Astrocyte (in vitro differentiated cells and primary cell): ENCODE results near the gene PLEKHN1. TPM values are rescaled to one million over a fixed set of nuclear protein-coding genes. Genes with fewer than 3 reads are reported as not detected.
A peak's percentile ranks its signal among the peaks of the same experiment; 100 is the strongest.

ENCODE experiments used
- DNase-seq: peaks from one replicate; pipeline ENCODE4 v3.0.0-alpha.2; 2010; ENCODE audit warnings: low read depth
- FAIRE-seq: peaks from 2 replicates; lab custom pipeline; 2011; peaks lifted over from hg19 to GRCh38; lab: Jason Lieb, UNC
- H2AFZ ChIP-seq: 2 replicates; pipeline ENCODE4 v1.6.0; 2012; ENCODE audit warnings: low read depth, low read length, inconsistent platforms
- H3K27ac ChIP-seq: 2 replicates; pipeline ENCODE4 v1.5.1; 2011; ENCODE audit warnings: low read depth, low read length, inconsistent platforms
- H3K27me3 ChIP-seq: 2 replicates; pipeline ENCODE4 v1.6.0; 2011; ENCODE audit warnings: low read length, inconsistent platforms; ENCODE audit not compliant: insufficient read depth
- H3K36me3 ChIP-seq: 2 replicates; pipeline ENCODE4 v1.5.1; 2011; ENCODE audit warnings: low read length, inconsistent platforms; ENCODE audit not compliant: insufficient read depth
- H3K4me1 ChIP-seq: 2 replicates; pipeline ENCODE4 v1.5.1; 2011; ENCODE audit warnings: low read length, inconsistent platforms; ENCODE audit not compliant: insufficient read depth
- H3K4me2 ChIP-seq: 2 replicates; pipeline ENCODE4 v1.6.0; 2012; ENCODE audit warnings: low read length, inconsistent platforms
- H3K4me3 ChIP-seq: 2 replicates; pipeline ENCODE4 v1.5.1; 2011; ENCODE audit warnings: low read depth, mild to moderate bottlenecking, low read length, inconsistent platforms; ENCODE audit not compliant: insufficient read depth
- H3K79me2 ChIP-seq: 2 replicates; pipeline ENCODE4 v1.6.0; 2012; ENCODE audit warnings: mild to moderate bottlenecking, low read length, inconsistent platforms; ENCODE audit not compliant: insufficient read depth
- H3K9ac ChIP-seq: 2 replicates; pipeline ENCODE4 v1.6.0; 2012; ENCODE audit warnings: mild to moderate bottlenecking, low read length, inconsistent platforms
- H3K9me3 ChIP-seq: 2 replicates; pipeline ENCODE4 v1.5.1; 2012; ENCODE audit warnings: low read depth, mild to moderate bottlenecking, low read length, inconsistent platforms; ENCODE audit not compliant: insufficient read depth
- H4K20me1 ChIP-seq: 2 replicates; pipeline ENCODE4 v1.6.0; 2012; ENCODE audit warnings: low read length, inconsistent platforms; ENCODE audit not compliant: insufficient read depth
- H3K27ac Mint-ChIP-seq: one replicate; pipeline ENCODE4 v1.8.0; 2021; ENCODE audit warnings: mild to moderate bottlenecking, mixed read lengths; ENCODE audit not compliant: unreplicated experiment
- H3K27me3 Mint-ChIP-seq: one replicate; pipeline ENCODE4 v1.8.0; 2021; ENCODE audit warnings: low read depth, mixed read lengths; ENCODE audit not compliant: unreplicated experiment
- H3K36me3 Mint-ChIP-seq: one replicate; pipeline ENCODE4 v1.8.0; 2021; ENCODE audit warnings: low read depth, mixed read lengths; ENCODE audit not compliant: unreplicated experiment
- H3K4me1 Mint-ChIP-seq: one replicate; pipeline ENCODE4 v1.8.0; 2021; ENCODE audit warnings: low read depth, mixed read lengths; ENCODE audit not compliant: unreplicated experiment
- H3K4me3 Mint-ChIP-seq: one replicate; pipeline ENCODE4 v1.8.0; 2021; ENCODE audit warnings: mild to moderate bottlenecking, moderate library complexity, mixed read lengths; ENCODE audit not compliant: unreplicated experiment
- H3K9me3 Mint-ChIP-seq: one replicate; pipeline ENCODE4 v1.8.0; 2021; ENCODE audit warnings: mild to moderate bottlenecking, mixed read lengths; ENCODE audit not compliant: unreplicated experiment
- CTCF ChIP-seq: IDR thresholded peaks from 2 replicates; pipeline ENCODE4 v1.5.1; 2011; ENCODE audit warnings: low read depth, mild to moderate bottlenecking, inconsistent platforms, low read length, moderate library complexity; ENCODE audit not compliant: insufficient read depth
- EZH2 ChIP-seq: IDR thresholded peaks from 2 replicates; pipeline ENCODE4 v1.6.1; 2012; ENCODE audit warnings: mild to moderate bottlenecking, low read length, inconsistent platforms; ENCODE audit not compliant: insufficient read depth
- total RNA-seq: library from RNA; stranded (reverse); gene quantifications from 2 replicates; pipeline ENCODE4 v1.2.1, GENCODE V29; 2021

Gene PLEKHN1
- total RNA-seq, 1 donor from 2014 or later = 2.4 TPM

- Mint-ChIP-seq H3K36me3 (peaks cover 3% of the 10 kb centered on the region), H3K4me1 (peaks cover 25% of the 10 kb centered on the region), H3K4me3 (peak overlapping the region; percentile 82), H3K27me3 (no peaks in the 10 kb centered on the region), H3K9me3 (no peaks in the 10 kb centered on the region), H3K27ac (peak overlapping the region; percentile 81)
- peaks cover 46% of the 10 kb centered on the region for H4K20me1 ChIP-seq
- DNase-seq = peak; percentile 77
- H3K4me3 ChIP-seq = peak overlapping the region; percentile 62
- H3K9ac ChIP-seq = peak overlapping the region; percentile 85
- TF ChIP-seq CTCF (no peak), EZH2 (no peak)
- peak overlapping the region; percentile 95 for H3K4me2 ChIP-seq
- H3K36me3 ChIP-seq = no peaks in the 10 kb centered on the region
- peak overlapping the region; percentile 86 for H3K27ac ChIP-seq
- H3K4me1 ChIP-seq = peaks cover 40% of the 10 kb centered on the region
- H3K9me3 ChIP-seq = no peaks in the 10 kb centered on the region
- FAIRE-seq = no peak
- H3K27me3 ChIP-seq = no peaks in the 10 kb centered on the region
- no peak overlapping the region for H2AFZ ChIP-seq
- peaks cover 59% of the 10 kb centered on the region for H3K79me2 ChIP-seq
Measured at GRCh38 chr1:1021920-1022259, 55.6 kb downstream of the PLEKHN1 start.

DNA sequence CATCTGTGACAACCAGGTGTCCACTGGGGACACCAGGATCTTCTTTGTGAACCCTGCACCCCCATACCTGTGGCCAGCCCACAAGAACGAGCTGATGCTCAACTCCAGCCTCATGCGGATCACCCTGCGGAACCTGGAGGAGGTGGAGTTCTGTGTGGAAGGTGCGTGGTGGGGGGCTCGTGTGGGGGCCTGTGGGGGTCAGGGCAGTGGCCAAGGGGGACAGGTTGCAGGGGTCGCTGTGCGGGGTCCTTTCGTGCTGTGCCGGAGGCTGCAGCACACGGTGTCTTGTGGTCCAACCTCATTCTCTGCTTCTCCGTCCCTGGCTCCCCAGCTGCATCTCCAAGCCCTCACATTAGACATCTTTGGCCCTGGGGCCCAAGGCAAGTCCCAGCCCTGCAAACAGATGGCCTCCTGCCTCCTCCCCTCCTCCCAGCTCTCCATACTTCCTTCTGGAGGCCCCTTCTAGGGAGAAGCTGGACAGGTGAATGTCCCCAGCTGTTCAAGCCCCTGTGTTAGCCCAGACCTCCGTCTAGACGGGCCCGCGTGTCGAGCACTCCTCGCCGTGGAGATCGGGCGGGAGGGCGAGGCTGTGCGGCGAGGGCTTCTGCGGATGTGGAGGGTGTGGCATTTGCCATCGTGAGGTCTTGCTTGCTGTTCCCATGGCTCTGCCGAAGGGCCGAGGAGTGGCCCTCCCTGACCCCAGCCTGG lies 56.2 kb downstream of the PLEKHN1 start:
- no peaks in the 10 kb centered on the region for H3K36me3 ChIP-seq
- Mint-ChIP-seq H3K4me3 (peak overlapping the region; percentile 82), H3K4me1 (peaks cover 22% of the 10 kb centered on the region), H3K27ac (peak overlapping the region; percentile 81), H3K9me3 (no peaks in the 10 kb centered on the region), H3K36me3 (peaks cover 5% of the 10 kb centered on the region), H3K27me3 (no peaks in the 10 kb centered on the region)
- no peak overlapping the region for H2AFZ ChIP-seq
- H3K4me2 ChIP-seq = peak overlapping the region; percentile 95
- peak overlapping the region; percentile 86 for H3K27ac ChIP-seq
- peak overlapping the region; percentile 33 for H3K9ac ChIP-seq
- no peak for TF ChIP-seq EZH2
- no peaks in the 10 kb centered on the region for H3K27me3 ChIP-seq
- FAIRE-seq (no peak), DNase-seq (no peak)
- peaks cover 65% of the 10 kb centered on the region for H3K79me2 ChIP-seq
- peak overlapping the region; percentile 62 for H3K4me3 ChIP-seq
- H3K4me1 ChIP-seq = peaks cover 40% of the 10 kb centered on the region
- no peaks in the 10 kb centered on the region for H3K9me3 ChIP-seq
- H4K20me1 ChIP-seq = peaks cover 52% of the 10 kb centered on the region

GRCh38 chr1:1023700-1024099 lies 57.4 kb downstream of the PLEKHN1 start:
- H3K4me2 ChIP-seq = peak overlapping the region; percentile 95
- no peak overlapping the region for H3K9ac ChIP-seq
- no peaks in the 10 kb centered on the region for H3K9me3 ChIP-seq
- H3K79me2 ChIP-seq = peaks cover 71% of the 10 kb centered on the region
- H3K4me3 ChIP-seq = no peak overlapping the region
- H3K36me3 ChIP-seq = no peaks in the 10 kb centered on the region
- no peaks in the 10 kb centered on the region for H3K27me3 ChIP-seq
- TF ChIP-seq CTCF (no peak), EZH2 (no peak)
- Mint-ChIP-seq H3K9me3 (no peaks in the 10 kb centered on the region), H3K4me1 (peaks cover 22% of the 10 kb centered on the region), H3K27ac (no peak overlapping the region), H3K36me3 (peaks cover 5% of the 10 kb centered on the region), H3K27me3 (no peaks in the 10 kb centered on the region), H3K4me3 (peak overlapping the region; percentile 82)
- peaks cover 58% of the 10 kb centered on the region for H4K20me1 ChIP-seq
- DNase-seq (no peak), FAIRE-seq (no peak)
- H3K27ac ChIP-seq = no peak overlapping the region
- no peak overlapping the region for H2AFZ ChIP-seq
- H3K4me1 ChIP-seq = peaks cover 40% of the 10 kb centered on the region
